T-cell (primary cell): ENCODE measurements around the gene PPFIA4. TPM values are rescaled to one million over a fixed set of nuclear protein-coding genes. Genes with fewer than 3 reads are reported as not detected.

ENCODE experiments used
- ATAC-seq, 4 experiments: fragments of 200-7000 bp in 3 of 4; fragments of 150-1000 bp in 1 of 4; cut with Tn5 transposase; replicated peaks in 1 of 4; 1 replicate in 3 of 4; 2 replicates in 1 of 4; pipeline ENCODE4 v1.10.0; 2021; ENCODE audit warnings: moderate library complexity in 3 of 4, mild to moderate bottlenecking in 2 of 4, moderate number of reproducible peaks in 1 of 4
- CTCF ChIA-PET, 2 donors: fragments of 300-600 bp; sonication (Branson Sonifier 250); formaldehyde crosslinking; loops; one replicate each; lab custom pipeline; 2022; ENCODE audit warnings: antibody characterized with exemption in 2 of 2; lab: Charles Lee
- POLR2A ChIA-PET, 2 donors: fragments of 300-600 bp; sonication (Branson Sonifier 250); formaldehyde crosslinking; loops; one replicate each; lab custom pipeline; 2022; ENCODE audit warnings: antibody characterized with exemption in 2 of 2; lab: Charles Lee
- DNase-seq, 35 experiments: peaks; one replicate each; pipeline versions ENCODE4 v3.0.0 to v3.0.0-alpha.2; 2013 to 2023
- H3K27ac ChIP-seq: one replicate; pipeline ENCODE4 v1.5.1; 2013; ENCODE audit warnings: low read length
- H3K27me3 ChIP-seq, 2 experiments: replicated peaks in 1 of 2; 1 replicate in 1 of 2; 2 replicates in 1 of 2; pipeline versions ENCODE4 v1.6.1 to v1.7.0; 2013; ENCODE audit warnings: low read length in 1 of 2, mixed read lengths in 1 of 2; ENCODE audit not compliant: control insufficient read depth in 2 of 2, insufficient read depth in 2 of 2; ENCODE audit errors: extremely low read depth in 1 of 2
- H3K36me3 ChIP-seq, 2 donors: 1 replicate in 1 of 2; 2 replicates in 1 of 2; pipeline versions ENCODE4 v1.6.1 to v1.7.0; 2013; ENCODE audit warnings: low read length in 1 of 2; ENCODE audit not compliant: control insufficient read depth in 2 of 2, insufficient read depth in 1 of 2; ENCODE audit errors: extremely low read depth in 1 of 2
- H3K4me1 ChIP-seq, 2 experiments: 1 replicate in 1 of 2; 2 replicates in 1 of 2; pipeline versions ENCODE4 v1.6.1 to v1.7.0; 2013; ENCODE audit warnings: low read length in 2 of 2, mixed read lengths in 1 of 2; ENCODE audit not compliant: insufficient read depth in 2 of 2, control insufficient read depth in 1 of 2; ENCODE audit errors: extremely low read depth in 1 of 2
- H3K4me3 ChIP-seq, 2 donors: 1 replicate in 1 of 2; 2 replicates in 1 of 2; pipeline versions ENCODE4 v1.5.1 to v1.7.0; 2013; ENCODE audit warnings: mild to moderate bottlenecking in 2 of 2, low read length in 1 of 2, moderate library complexity in 1 of 2; ENCODE audit not compliant: control insufficient read depth in 1 of 2; ENCODE audit errors: extremely low read depth in 1 of 2
- H3K9me3 ChIP-seq: 2 replicates; pipeline ENCODE4 v1.7.0; 2013
- H3K27ac Mint-ChIP-seq, 2 donors: one replicate each; pipeline ENCODE4 v1.8.0; 2020 to 2021; ENCODE audit warnings: mild to moderate bottlenecking in 2 of 2, mixed read lengths in 2 of 2
- H3K27me3 Mint-ChIP-seq, 2 donors: one replicate each; pipeline ENCODE4 v1.8.0; 2021 to 2022; ENCODE audit warnings: mixed read lengths in 2 of 2
- H3K36me3 Mint-ChIP-seq: one replicate; pipeline ENCODE4 v1.8.0; 2021; ENCODE audit warnings: mixed read lengths
- H3K4me1 Mint-ChIP-seq, 3 donors: one replicate each; pipeline ENCODE4 v1.8.0; 2020 to 2022; ENCODE audit warnings: mixed read lengths in 3 of 3, mild to moderate bottlenecking in 1 of 3
- H3K4me3 Mint-ChIP-seq, 3 donors: one replicate each; pipeline ENCODE4 v1.8.0; 2020 to 2022; ENCODE audit warnings: mild to moderate bottlenecking in 3 of 3, mixed read lengths in 3 of 3, moderate library complexity in 3 of 3
- H3K9me3 Mint-ChIP-seq, 3 donors: one replicate each; pipeline ENCODE4 v1.8.0; 2020 to 2022; ENCODE audit warnings: mixed read lengths in 3 of 3
- WGBS: methylation state at CpG from one replicate; pipeline ENCODE4 v1.1.5; 2013; ENCODE audit warnings: missing lambda C conversion rate; ENCODE audit not compliant: insufficient coverage; 5-methylcytosine and 5-hydroxymethylcytosine counted together
- total RNA-seq, 35 experiments: library from RNA in 6 of 35; stranded (reverse) in 6 of 35; fragments of 120-200 nt in 1 of 35; gene quantifications; one replicate each; pipeline versions ENCODE4 v1.2.1 to v1.2.4 and lab custom pipeline; 2013 to 2026

PPFIA4 gene
- total RNA-seq, 5 donors from 2014 or later (not counting 1 experiment from before 2014, with no cell fraction given) = 0.66 to 2.0 (median 1.7) TPM

GRCh38 chr1:203058676-203058935 is 32.3 kb downstream of the PPFIA4 start:
- 57% methylated on average over 1 of the region's 1 CpG for WGBS
- H3K4me1 ChIP-seq = no peaks in the 10 kb centered on the region
- Mint-ChIP-seq H3K4me1 (peaks cover 0 to 2% (median 0%) of the 10 kb centered on the region in 3 donors), H3K27ac (no peak overlapping the region), H3K9me3 (no peaks in the 10 kb centered on the region), H3K36me3 (no peaks in the 10 kb centered on the region), H3K27me3 (peaks cover 10 to 15% of the 10 kb centered on the region in 2 donors), H3K4me3 (no peak overlapping the region)
- no peak overlapping the region for H3K27ac ChIP-seq
- no peak for ATAC-seq
- no peak overlapping the region for H3K4me3 ChIP-seq
- no peaks in the 10 kb centered on the region for H3K36me3 ChIP-seq
- H3K27me3 ChIP-seq = peaks cover 0 to 34% of the 10 kb centered on the region in 2 experiments
- CTCF ChIA-PET = no interaction called here
- no peak for DNase-seq
- POLR2A ChIA-PET = no interaction called here
- H3K9me3 ChIP-seq = no peaks in the 10 kb centered on the region

- ATAC-seq (no peak), DNase-seq (no peak)
- Histone ChIP-seq H3K36me3 (no peaks in the 10 kb centered on the region), H3K27ac (no peak overlapping the region), H3K4me3 (no peak overlapping the region), H3K4me1 (no peaks in the 10 kb centered on the region), H3K27me3 (peaks cover 0 to 32% of the 10 kb centered on the region in 2 experiments), H3K9me3 (no peaks in the 10 kb centered on the region)
- H3K27ac Mint-ChIP-seq = no peak overlapping the region
- ChIA-PET POLR2A (no interaction called here), CTCF (interaction anchor here in 1 of 2 donors (0.6 kb wide), 1 partner anchor 1061 kb away, joined by 3 read pairs; no protein-coding TSS in a partner anchor)
- no peaks in the 10 kb centered on the region for H3K36me3 Mint-ChIP-seq
- H3K4me1 Mint-ChIP-seq = peaks cover 0 to 2% (median 0%) of the 10 kb centered on the region in 3 donors
- peaks cover 10 to 15% of the 10 kb centered on the region in 2 donors for H3K27me3 Mint-ChIP-seq
- WGBS = 57% methylated on average over 1 of the region's 2 CpGs
- H3K4me3 Mint-ChIP-seq = no peak overlapping the region
- no peaks in the 10 kb centered on the region for H3K9me3 Mint-ChIP-seq
These were observed 33.2 kb downstream of the PPFIA4 start for GRCh38 chr1:203059485-203059884.

- no peaks in the 10 kb centered on the region for H3K9me3 Mint-ChIP-seq
- Histone ChIP-seq H3K27ac (no peak overlapping the region), H3K4me1 (no peaks in the 10 kb centered on the region), H3K36me3 (no peaks in the 10 kb centered on the region), H3K27me3 (peaks cover 0 to 32% of the 10 kb centered on the region in 2 experiments), H3K9me3 (no peaks in the 10 kb centered on the region), H3K4me3 (no peak overlapping the region)
- WGBS = 99% methylated on average over 11 of the region's 11 CpGs
- POLR2A ChIA-PET = no interaction called here
- no peak for ATAC-seq
- H3K4me1 Mint-ChIP-seq = peaks cover 0 to 2% (median 0%) of the 10 kb centered on the region in 3 donors
- H3K27me3 Mint-ChIP-seq = peaks cover 10 to 15% of the 10 kb centered on the region in 2 donors
- DNase-seq = no peak
- no peak overlapping the region for H3K27ac Mint-ChIP-seq
- H3K4me3 Mint-ChIP-seq = no peak overlapping the region
- CTCF ChIA-PET = no interaction called here
- H3K36me3 Mint-ChIP-seq = no peaks in the 10 kb centered on the region
These were observed 33.8 kb downstream of the PPFIA4 start for GRCh38 chr1:203060115-203060514.

DNA sequence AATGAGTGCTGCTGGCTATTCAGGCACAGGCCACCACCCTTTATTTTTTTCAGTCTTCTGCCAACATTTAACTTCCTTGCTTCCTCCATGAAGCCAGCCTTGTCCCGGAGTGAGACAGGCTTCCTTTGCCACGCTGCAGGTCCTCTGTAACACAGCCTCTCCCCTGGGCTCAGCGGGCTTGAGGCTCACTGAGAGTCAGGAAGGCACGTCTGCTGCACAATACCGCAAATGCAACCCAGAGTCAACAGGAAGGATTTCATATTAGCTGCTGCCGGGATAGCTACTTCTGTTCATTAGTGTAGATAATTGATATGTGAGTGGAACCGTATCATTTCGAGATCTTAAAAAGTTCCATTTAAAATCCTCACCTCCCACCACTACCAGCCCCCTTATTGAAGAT is 37.0 kb downstream of the PPFIA4 start:
- Mint-ChIP-seq H3K4me1 (peaks cover 0 to 2% (median 0%) of the 10 kb centered on the region in 3 donors), H3K4me3 (no peak overlapping the region), H3K27me3 (peaks cover 6% of the 10 kb centered on the region in 2 donors), H3K9me3 (no peaks in the 10 kb centered on the region), H3K36me3 (no peaks in the 10 kb centered on the region), H3K27ac (no peak overlapping the region)
- WGBS = 29% methylated on average over 3 of the region's 8 CpGs
- no peak for DNase-seq
- ATAC-seq = no peak
- no peaks in the 10 kb centered on the region for H3K4me1 ChIP-seq
- H3K9me3 ChIP-seq = no peaks in the 10 kb centered on the region
- POLR2A ChIA-PET = no interaction called here
- H3K36me3 ChIP-seq = no peaks in the 10 kb centered on the region
- H3K27ac ChIP-seq = no peak overlapping the region
- no peak overlapping the region for H3K4me3 ChIP-seq
- peaks cover 0 to 23% of the 10 kb centered on the region in 2 experiments for H3K27me3 ChIP-seq
- CTCF ChIA-PET = no interaction called here

DNA sequence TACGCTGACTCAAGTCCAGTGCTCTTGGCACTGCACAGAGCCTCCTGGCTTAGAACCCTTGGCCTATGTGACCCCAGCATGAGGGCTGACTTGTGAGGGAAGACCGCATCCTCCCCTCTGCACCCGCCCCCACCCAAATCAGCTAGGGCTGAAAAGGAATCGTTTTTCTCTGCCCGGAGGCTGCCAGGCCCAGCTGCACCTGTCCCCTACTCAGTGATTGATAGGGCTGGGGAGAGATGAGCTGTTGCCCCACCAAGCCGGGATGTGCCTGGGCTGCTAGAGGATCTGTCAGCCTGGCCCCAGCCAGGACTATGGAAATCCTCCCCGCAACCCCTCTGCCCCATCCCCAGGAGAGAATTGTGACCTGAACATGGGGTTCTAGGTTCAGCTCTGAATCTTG is 38.9 kb downstream of the PPFIA4 start:
- Mint-ChIP-seq H3K36me3 (no peaks in the 10 kb centered on the region), H3K27ac (no peak overlapping the region), H3K4me3 (no peak overlapping the region), H3K27me3 (peaks cover 6 to 7% of the 10 kb centered on the region in 2 donors), H3K4me1 (peaks cover 0 to 2% (median 0%) of the 10 kb centered on the region in 3 donors), H3K9me3 (no peaks in the 10 kb centered on the region)
- no peak overlapping the region for H3K27ac ChIP-seq
- ChIA-PET POLR2A (no interaction called here), CTCF (interaction anchor here in 1 of 2 donors (0.7 kb wide), 1 partner anchor 16 kb away, joined by 4 read pairs; no protein-coding TSS in a partner anchor)
- DNase-seq (no peak), ATAC-seq (no peak)
- WGBS = 89% methylated on average over 1 of the region's 7 CpGs
- no peaks in the 10 kb centered on the region for H3K36me3 ChIP-seq
- no peak overlapping the region for H3K4me3 ChIP-seq
- H3K9me3 ChIP-seq = no peaks in the 10 kb centered on the region
- no peaks in the 10 kb centered on the region for H3K4me1 ChIP-seq
- peaks cover 0 to 12% of the 10 kb centered on the region in 2 experiments for H3K27me3 ChIP-seq

DNA sequence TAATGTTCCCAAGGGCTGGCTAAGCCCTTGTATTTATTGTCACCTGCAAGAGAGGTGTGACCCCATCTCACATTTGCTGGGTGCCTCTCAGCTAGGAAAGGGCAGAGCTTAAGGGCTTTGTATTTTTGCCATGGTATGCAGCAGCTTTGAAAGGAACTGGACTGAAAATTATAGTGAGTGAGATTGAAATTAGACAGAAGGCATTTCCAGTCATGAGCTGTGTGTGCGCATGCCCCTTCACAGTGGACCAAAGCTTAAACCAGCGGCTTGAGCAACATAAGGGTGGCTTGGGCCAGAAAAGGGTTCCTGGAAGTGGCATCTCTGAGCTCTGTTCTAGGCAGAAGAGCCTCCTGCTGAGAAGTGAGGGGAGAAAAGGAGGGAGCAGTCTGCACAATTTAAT is 39.7 kb downstream of the PPFIA4 start:
- Histone ChIP-seq H3K9me3 (no peaks in the 10 kb centered on the region), H3K4me3 (no peak overlapping the region), H3K27ac (no peak overlapping the region), H3K36me3 (no peaks in the 10 kb centered on the region), H3K4me1 (no peaks in the 10 kb centered on the region), H3K27me3 (peaks cover 0 to 8% of the 10 kb centered on the region in 2 experiments)
- no peaks in the 10 kb centered on the region for H3K36me3 Mint-ChIP-seq
- H3K4me1 Mint-ChIP-seq = peaks cover 0 to 2% (median 0%) of the 10 kb centered on the region in 3 donors
- CTCF ChIA-PET = interaction anchor here in 1 of 2 donors (0.7 kb wide), 1 partner anchor 17 kb away, joined by 4 read pairs; no protein-coding TSS in a partner anchor
- H3K27me3 Mint-ChIP-seq = peaks cover 1 to 5% of the 10 kb centered on the region in 2 donors
- H3K4me3 Mint-ChIP-seq = no peak overlapping the region
- DNase-seq (no peak), ATAC-seq (no peak)
- WGBS = 86% methylated on average over 2 of the region's 2 CpGs
- POLR2A ChIA-PET = no interaction called here
- H3K27ac Mint-ChIP-seq = no peak overlapping the region
- no peaks in the 10 kb centered on the region for H3K9me3 Mint-ChIP-seq

GRCh38 chr1:203066965-203067364 is 40.7 kb downstream of the PPFIA4 start:
- Mint-ChIP-seq H3K4me3 (no peak overlapping the region), H3K27me3 (peaks cover 0 to 1% of the 10 kb centered on the region in 2 donors), H3K27ac (no peak overlapping the region), H3K4me1 (peaks cover 0 to 2% (median 0%) of the 10 kb centered on the region in 3 donors), H3K36me3 (no peaks in the 10 kb centered on the region), H3K9me3 (no peaks in the 10 kb centered on the region)
- no peaks in the 10 kb centered on the region for H3K4me1 ChIP-seq
- ATAC-seq = no peak
- H3K9me3 ChIP-seq = no peaks in the 10 kb centered on the region
- ChIA-PET CTCF (no interaction called here), POLR2A (no interaction called here)
- no peak overlapping the region for H3K4me3 ChIP-seq
- 100% methylated on average over 2 of the region's 3 CpGs for WGBS
- H3K36me3 ChIP-seq = no peaks in the 10 kb centered on the region
- no peaks in the 10 kb centered on the region for H3K27me3 ChIP-seq
- DNase-seq = no peak
- no peak overlapping the region for H3K27ac ChIP-seq
